Right lobe of liver (tissue), 6 donors: ENCODE measurements around the gene PADI4. TPM values are rescaled to one million over a fixed set of nuclear protein-coding genes. Genes with fewer than 3 reads are reported as not detected.

Experiments
- ATAC-seq, 4 donors: fragments of 200-7000 bp; cut with Tn5 transposase; one replicate each; pipeline ENCODE4 v1.9.1; 2020; ENCODE audit warnings: mild to moderate bottlenecking in 4 of 4, moderate library complexity in 4 of 4
- DNase-seq, 3 donors: peaks; one replicate each; pipeline ENCODE4 v3.0.0-alpha.2; 2020
- H3K27ac ChIP-seq, 3 donors: fragments of 200-600 bp; one replicate each; pipeline ENCODE4 v1.8.0; 2022
- H3K27me3 ChIP-seq, 2 donors: fragments of 200-600 bp; one replicate each; pipeline ENCODE4 v1.8.0; 2022
- H3K36me3 ChIP-seq, 4 donors: fragments of 200-600 bp; sonication (generic) in 1 of 4; one replicate each; pipeline versions ENCODE4 v1.5.1 to v1.8.0; 2017 to 2022; ENCODE audit warnings: control low read depth in 1 of 4
- H3K4me1 ChIP-seq, 4 donors: fragments of 200-600 bp; sonication (generic) in 1 of 4; one replicate each; pipeline versions ENCODE4 v1.5.1 to v1.8.0; 2017 to 2022; ENCODE audit warnings: control low read depth in 1 of 4
- H3K4me3 ChIP-seq, 3 donors: fragments of 200-600 bp; one replicate each; pipeline ENCODE4 v1.8.0; 2022
- H3K9me3 ChIP-seq, 4 donors: fragments of 200-600 bp; sonication (generic) in 1 of 4; one replicate each; pipeline versions ENCODE4 v1.5.1 to v1.8.0; 2017 to 2022; ENCODE audit warnings: control low read depth in 1 of 4
- CTCF ChIP-seq, 4 donors: fragments of 200-600 bp in 3 of 4; fragments of 450-650 bp in 1 of 4; IDR thresholded peaks; one replicate each; pipeline versions ENCODE4 v1.5.1 to v1.8.0; 2016 to 2022; ENCODE audit warnings: antibody characterized with exemption in 4 of 4, mild to moderate bottlenecking in 2 of 4
- POLR2A ChIP-seq: fragments of 450-650 bp; IDR thresholded peaks from one replicate; pipeline ENCODE4 v1.6.1; 2017; ENCODE audit warnings: antibody characterized with exemption, mild to moderate bottlenecking
- WGBS: methylation state at CpG from one replicate; pipeline ENCODE4 v1.1.6; 2018; ENCODE audit warnings: low coverage, low lambda C conversion rate; ENCODE audit not compliant: insufficient coverage; ENCODE audit errors: missing lambda C conversion rate; 5-methylcytosine and 5-hydroxymethylcytosine counted together
- intact Hi-C, 2 donors: fragments of 100-400 bp; cut with DNase I; formaldehyde crosslinking; loops; one replicate each; pipeline versions ENCODE4 v1.11.2 to v1.14.1; 2022
- long read RNA-seq: library from polyadenylated mRNA; unstranded; transcript quantifications from one replicate; pipeline ENCODE4 v2.0.0, GENCODE V29; 2019
- total RNA-seq, 6 experiments: library from RNA; depleted of rRNA in 2 of 6; stranded (reverse); fragments of >200 nt in 2 of 6; fragmentation: NEBNext Ultra II Directional in 3 of 6; extraction: Animal tissue kit (Norgen Biotek cat#: 25700) in 3 of 6; gene quantifications; one replicate each; pipeline versions ENCODE4 v1.1.0 to v1.2.4, GENCODE V29; 2016 to 2023
- donor health status: DM: no; HTN: yes; CAD: no.
- donor health status: DM: no; HTN: no; CAD: no.
- donor health status: DM: no; HTN: no; CAD: no.
- donor health status: DM: no; HTN: yes; CAD: no.
- donor health status: DM: no; HTN: yes; CAD: no.

The PADI4 gene
- total RNA-seq = 1 to 10 TPM in 4 of 6 experiments, under 1 TPM in 2; 0.12 to 4.7 (median 1.4) TPM
- long read RNA-seq, partial matches to known transcripts = 0 of 1 reads
- long read RNA-seq, other reads (novel, unspliced or antisense) = 1 of 1 reads

- H3K36me3 ChIP-seq = no peaks in the 10 kb centered on the region
- ATAC-seq (peak in 2 of 4 donors; percentile 36 to 45), DNase-seq (peak in 2 of 3 donors; percentile 33 to 70)
- TF ChIP-seq CTCF (IDR thresholded peaks at IDR 0.05) (no peak), POLR2A (no peak)
- no peaks in the 10 kb centered on the region for H3K27me3 ChIP-seq
- no peaks in the 10 kb centered on the region for H3K9me3 ChIP-seq
- intact Hi-C loops = no loop called here
- H3K4me1 ChIP-seq = no peaks in the 10 kb centered on the region
- H3K4me3 ChIP-seq = no peak within 1 kb of the TSS
- no CpG with 5 or more reads among the region's 8 CpGs for WGBS
- H3K27ac ChIP-seq = no peak within 1 kb of the TSS
Observed at GRCh38 chr1:17307946-17308345, at the start of gene PADI4. Gene PADI4, plus strand, starts transcription at chr1:17308197. Its CDS starts 26 bp downstream, at chr1:17308223.

- Histone ChIP-seq H3K9me3 (no peaks in the 10 kb centered on the region), H3K36me3 (no peaks in the 10 kb centered on the region), H3K27ac (no peak overlapping the region), H3K27me3 (no peaks in the 10 kb centered on the region), H3K4me3 (no peak overlapping the region), H3K4me1 (no peaks in the 10 kb centered on the region)
- intact Hi-C loops = no loop called here
- ATAC-seq (no peak), DNase-seq (no peak)
- WGBS = 74% methylated on average over 4 of the region's 6 CpGs
- TF ChIP-seq CTCF (IDR thresholded peaks at IDR 0.05) (no peak), POLR2A (no peak)
Observed at GRCh38 chr1:17258758-17259130, 49.3 kb upstream of the PADI4 start.

DNA sequence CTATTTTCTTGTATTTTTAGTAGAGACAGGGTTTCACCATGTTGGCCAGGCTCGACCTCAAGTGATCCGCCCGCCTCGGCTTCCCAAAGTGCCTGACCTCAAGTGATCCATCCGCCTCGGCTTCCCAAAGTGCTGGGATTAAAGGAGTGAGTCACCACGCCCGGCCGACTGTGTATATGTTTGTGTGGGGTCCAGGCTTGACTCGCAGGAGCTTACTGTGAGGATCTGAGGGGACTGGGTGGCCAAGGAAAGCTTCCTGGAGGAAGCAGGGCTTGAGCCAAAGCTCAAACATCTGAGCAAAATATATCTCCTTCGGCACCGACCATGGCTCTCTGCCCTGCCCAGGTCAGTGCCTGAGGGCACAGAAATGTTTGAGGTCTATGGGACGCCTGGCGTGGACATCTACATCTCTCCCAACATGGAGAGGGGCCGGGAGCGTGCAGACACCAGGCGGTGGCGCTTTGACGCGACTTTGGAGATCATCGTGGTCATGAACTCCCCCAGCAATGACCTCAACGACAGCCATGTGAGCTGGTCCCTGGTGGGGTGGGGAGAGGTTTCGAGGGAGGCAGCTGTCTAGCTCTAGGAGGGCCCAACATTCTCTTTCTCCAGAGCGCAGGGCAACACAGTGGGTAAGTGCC, 48.6 kb upstream of the PADI4 start:
- intact Hi-C loops = no loop called here
- 52% methylated on average over 11 of the region's 24 CpGs for WGBS
- no peak for ATAC-seq

DNA sequence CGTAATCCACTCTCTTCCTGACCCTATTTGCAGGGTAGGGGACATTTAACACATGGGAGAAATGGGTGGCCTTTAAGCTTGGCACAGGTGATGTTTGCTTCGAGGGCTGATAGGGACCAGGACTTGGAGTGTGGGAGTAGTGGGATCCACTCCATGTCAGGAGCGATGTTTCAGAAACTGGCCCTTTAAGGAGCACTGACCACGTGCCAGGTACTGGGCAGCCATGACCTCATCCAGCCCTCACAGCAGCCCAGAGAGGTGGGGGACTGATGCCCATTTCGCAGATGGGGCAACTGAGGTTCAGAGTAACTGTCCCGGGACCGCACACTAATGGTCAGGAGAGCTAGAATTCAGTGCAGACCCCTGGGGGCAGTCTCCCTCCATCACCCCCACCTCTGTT, 47.7 kb upstream of the PADI4 start:
- no peak for ATAC-seq
- no peak for DNase-seq
- Histone ChIP-seq H3K4me1 (no peaks in the 10 kb centered on the region), H3K9me3 (no peaks in the 10 kb centered on the region), H3K27ac (no peak overlapping the region), H3K36me3 (no peaks in the 10 kb centered on the region), H3K27me3 (no peaks in the 10 kb centered on the region), H3K4me3 (no peak overlapping the region)
- TF ChIP-seq POLR2A = no peak
- no peak for TF ChIP-seq CTCF (IDR thresholded peaks at IDR 0.05)
- intact Hi-C loops = no loop called here
- 60% methylated on average over 2 of the region's 7 CpGs for WGBS

More for the DNA sequence above, 48.6 kb upstream of the PADI4 start:
- Histone ChIP-seq H3K4me1 (no peaks in the 10 kb centered on the region), H3K9me3 (no peaks in the 10 kb centered on the region), H3K27me3 (no peaks in the 10 kb centered on the region), H3K27ac (no peak overlapping the region), H3K36me3 (no peaks in the 10 kb centered on the region), H3K4me3 (no peak overlapping the region)
- DNase-seq = no peak
- TF ChIP-seq POLR2A (no peak), CTCF (IDR thresholded peaks at IDR 0.05) (no peak)
